Stimulated activated naive CD8-positive, alpha-beta T cell treated with anti-CD3 and anti-CD28 coated beads, Interleukin-15, Interleukin-2, amounts not matched to agents 100 ng/mL and 50 ng/mL, for 24 hours (primary cell): ENCODE results near the gene RECQL.
A peak's percentile ranks its signal among the peaks of the same experiment; 100 is the strongest.
"Not testable (repeated sequence)": the region's sequence is repeated elsewhere in the genome, so short reads cannot be mapped to it uniquely, and the experiment has no call there.

Experiments
- H3K27ac Mint-ChIP-seq: one replicate; pipeline ENCODE4 v1.8.0; 2021; ENCODE audit warnings: mild to moderate bottlenecking, mixed read lengths
- H3K27me3 Mint-ChIP-seq: one replicate; pipeline ENCODE4 v1.8.0; 2021; ENCODE audit warnings: mixed read lengths
- H3K36me3 Mint-ChIP-seq: one replicate; pipeline ENCODE4 v1.8.0; 2021; ENCODE audit warnings: low read depth, mixed read lengths
- H3K4me1 Mint-ChIP-seq: one replicate; pipeline ENCODE4 v1.8.0; 2021; ENCODE audit warnings: low read depth, mixed read lengths
- H3K4me3 Mint-ChIP-seq: one replicate; pipeline ENCODE4 v1.8.0; 2021; ENCODE audit warnings: mild to moderate bottlenecking, mixed read lengths
- H3K9me3 Mint-ChIP-seq: one replicate; pipeline ENCODE4 v1.8.0; 2021; ENCODE audit warnings: mixed read lengths

Gene RECQL

GRCh38 chr12:21472197-21472823 lies 29.1 kb downstream of the RECQL start:
- no peaks in the 10 kb centered on the region for H3K27me3 Mint-ChIP-seq
- peaks cover 23% of the 10 kb centered on the region for H3K4me1 Mint-ChIP-seq
- no peaks in the 10 kb centered on the region for H3K9me3 Mint-ChIP-seq
- H3K36me3 Mint-ChIP-seq: peaks cover 70% of the 10 kb centered on the region
- no peak overlapping the region for H3K27ac Mint-ChIP-seq
- no peak overlapping the region for H3K4me3 Mint-ChIP-seq

GRCh38 chr12:21471294-21471693 lies 30.1 kb downstream of the RECQL start:
- H3K9me3 Mint-ChIP-seq: no peaks in the 10 kb centered on the region
- peak overlapping the region; percentile 47 for H3K27ac Mint-ChIP-seq
- H3K4me3 Mint-ChIP-seq: no peak overlapping the region
- H3K36me3 Mint-ChIP-seq: peaks cover 69% of the 10 kb centered on the region
- peaks cover 13% of the 10 kb centered on the region for H3K4me1 Mint-ChIP-seq
- H3K27me3 Mint-ChIP-seq: no peaks in the 10 kb centered on the region

- not testable (repeated sequence) for H3K9me3 Mint-ChIP-seq, H3K4me1 Mint-ChIP-seq, H3K4me3 Mint-ChIP-seq, H3K27me3 Mint-ChIP-seq
- Mint-ChIP-seq H3K36me3 (peaks cover 66% of the 10 kb centered on the region), H3K27ac (peak overlapping the region; percentile 19)
Measured at GRCh38 chr12:21467334-21467733, 34.1 kb downstream of the RECQL start.

- H3K4me1 Mint-ChIP-seq: peaks cover 44% of the 10 kb centered on the region
- H3K36me3 Mint-ChIP-seq: peaks cover 66% of the 10 kb centered on the region
- peaks cover 3% of the 10 kb centered on the region for H3K9me3 Mint-ChIP-seq
- no peak overlapping the region for H3K4me3 Mint-ChIP-seq
- no peak overlapping the region for H3K27ac Mint-ChIP-seq
- no peaks in the 10 kb centered on the region for H3K27me3 Mint-ChIP-seq
Measured at GRCh38 chr12:21459474-21459873, 42.0 kb downstream of the RECQL start.

GRCh38 chr12:21456291-21456780 lies 45.1 kb downstream of the RECQL start:
- H3K36me3 Mint-ChIP-seq: peaks cover 68% of the 10 kb centered on the region
- peaks cover 61% of the 10 kb centered on the region for H3K4me1 Mint-ChIP-seq
- peak overlapping the region; percentile 93 for H3K27ac Mint-ChIP-seq
- H3K9me3 Mint-ChIP-seq: no peaks in the 10 kb centered on the region
- no peaks in the 10 kb centered on the region for H3K27me3 Mint-ChIP-seq
- peak overlapping the region; percentile 61 for H3K4me3 Mint-ChIP-seq

- H3K27ac Mint-ChIP-seq: peak overlapping the region; percentile 87
- H3K4me1 Mint-ChIP-seq: peaks cover 50% of the 10 kb centered on the region
- no peaks in the 10 kb centered on the region for H3K9me3 Mint-ChIP-seq
Measured at GRCh38 chr12:21453312-21453852, 48.1 kb downstream of the RECQL start.

GRCh38 chr12:21451529-21451928 lies 49.9 kb downstream of the RECQL start:
- Mint-ChIP-seq H3K4me1 (peaks cover 32% of the 10 kb centered on the region), H3K27ac (no peak overlapping the region), H3K36me3 (peaks cover 69% of the 10 kb centered on the region), H3K27me3 (no peaks in the 10 kb centered on the region), H3K9me3 (no peaks in the 10 kb centered on the region), H3K4me3 (no peak overlapping the region)

More at GRCh38 chr12:21453312-21453852, 48.1 kb downstream of the RECQL start:
- no peaks in the 10 kb centered on the region for H3K27me3 Mint-ChIP-seq
- H3K36me3 Mint-ChIP-seq: peaks cover 75% of the 10 kb centered on the region
- H3K4me3 Mint-ChIP-seq: peak overlapping the region; percentile 60

GRCh38 chr12:21444193-21445146 lies 57.0 kb downstream of the RECQL start:
- Mint-ChIP-seq H3K9me3 (no peaks in the 10 kb centered on the region), H3K4me1 (peaks cover 29% of the 10 kb centered on the region), H3K4me3 (no peak overlapping the region), H3K36me3 (peaks cover 58% of the 10 kb centered on the region), H3K27me3 (no peaks in the 10 kb centered on the region), H3K27ac (peak overlapping the region; percentile 56)

- no peaks in the 10 kb centered on the region for H3K9me3 Mint-ChIP-seq
Measured at GRCh38 chr12:21439347-21439746, 62.1 kb downstream of the RECQL start.

GRCh38 chr12:21438643-21439042 lies 62.8 kb downstream of the RECQL start:
- Mint-ChIP-seq H3K9me3 (no peaks in the 10 kb centered on the region), H3K4me3 (peak overlapping the region; percentile 91), H3K27me3 (no peaks in the 10 kb centered on the region), H3K27ac (peak overlapping the region; percentile 94), H3K36me3 (peaks cover 25% of the 10 kb centered on the region), H3K4me1 (peaks cover 47% of the 10 kb centered on the region)

More at GRCh38 chr12:21439347-21439746, 62.1 kb downstream of the RECQL start:
- Mint-ChIP-seq H3K27me3 (no peaks in the 10 kb centered on the region), H3K36me3 (peaks cover 26% of the 10 kb centered on the region), H3K27ac (peak overlapping the region; percentile 94), H3K4me3 (peak overlapping the region; percentile 91), H3K4me1 (peaks cover 47% of the 10 kb centered on the region)

GRCh38 chr12:21434699-21435098 lies 66.7 kb downstream of the RECQL start:
- Mint-ChIP-seq H3K27me3 (peaks cover 2% of the 10 kb centered on the region), H3K9me3 (no peaks in the 10 kb centered on the region), H3K27ac (no peak overlapping the region), H3K36me3 (peaks cover 7% of the 10 kb centered on the region), H3K4me1 (peaks cover 21% of the 10 kb centered on the region), H3K4me3 (no peak overlapping the region)

GRCh38 chr12:21433525-21433924 lies 67.9 kb downstream of the RECQL start:
- Mint-ChIP-seq H3K4me1 (peaks cover 9% of the 10 kb centered on the region), H3K9me3 (no peaks in the 10 kb centered on the region), H3K4me3 (no peak overlapping the region), H3K27me3 (peaks cover 2% of the 10 kb centered on the region), H3K27ac (no peak overlapping the region), H3K36me3 (no peaks in the 10 kb centered on the region)

- Mint-ChIP-seq H3K27me3 (peaks cover 8% of the 10 kb centered on the region), H3K27ac (no peak overlapping the region), H3K4me3 (no peak overlapping the region)
Measured at GRCh38 chr12:21429994-21430393, 71.4 kb downstream of the RECQL start.

GRCh38 chr12:21428241-21428640 lies 73.2 kb downstream of the RECQL start:
- no peaks in the 10 kb centered on the region for H3K36me3 Mint-ChIP-seq
- H3K27me3 Mint-ChIP-seq: peaks cover 8% of the 10 kb centered on the region
- H3K27ac Mint-ChIP-seq: no peak overlapping the region
- H3K9me3 Mint-ChIP-seq: no peaks in the 10 kb centered on the region
- no peaks in the 10 kb centered on the region for H3K4me1 Mint-ChIP-seq
- H3K4me3 Mint-ChIP-seq: no peak overlapping the region

More at GRCh38 chr12:21429994-21430393, 71.4 kb downstream of the RECQL start:
- Mint-ChIP-seq H3K36me3 (no peaks in the 10 kb centered on the region), H3K9me3 (no peaks in the 10 kb centered on the region), H3K4me1 (no peaks in the 10 kb centered on the region)
